ENCODE data around the gene TANC1. TPM values are rescaled to one million over a fixed set of nuclear protein-coding genes. Genes with fewer than 3 reads are reported as not detected.

The TANC1 gene
- total RNA-seq, 1 donor from 2014 or later: 43.7 TPM

DNA sequence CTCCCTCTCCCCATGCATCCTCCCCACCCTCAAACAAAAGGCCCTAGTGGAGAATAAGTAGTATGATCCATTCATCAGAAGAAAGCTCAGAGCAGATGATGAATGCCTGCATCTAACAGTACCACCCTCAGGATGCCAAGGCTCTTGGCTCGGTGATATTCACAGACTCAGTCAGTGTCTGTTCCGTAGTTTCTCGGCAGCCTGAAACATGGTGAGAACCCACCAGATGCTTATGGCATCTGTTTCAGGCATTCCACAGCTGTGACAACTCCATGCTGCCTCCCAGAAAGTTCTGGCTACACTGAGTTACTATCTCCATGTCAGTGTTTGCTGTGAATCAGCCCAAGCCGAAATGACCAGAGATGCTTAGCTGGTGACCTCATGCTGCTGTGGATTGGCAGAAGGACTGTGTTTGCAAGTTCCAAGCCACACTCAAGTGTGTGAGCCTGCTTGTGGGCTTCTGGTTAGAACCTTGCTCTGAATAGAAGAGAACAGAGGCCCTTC lies 234.2 kb downstream of the TANC1 start:
- peak; percentile 77 for DNase-seq

DNA sequence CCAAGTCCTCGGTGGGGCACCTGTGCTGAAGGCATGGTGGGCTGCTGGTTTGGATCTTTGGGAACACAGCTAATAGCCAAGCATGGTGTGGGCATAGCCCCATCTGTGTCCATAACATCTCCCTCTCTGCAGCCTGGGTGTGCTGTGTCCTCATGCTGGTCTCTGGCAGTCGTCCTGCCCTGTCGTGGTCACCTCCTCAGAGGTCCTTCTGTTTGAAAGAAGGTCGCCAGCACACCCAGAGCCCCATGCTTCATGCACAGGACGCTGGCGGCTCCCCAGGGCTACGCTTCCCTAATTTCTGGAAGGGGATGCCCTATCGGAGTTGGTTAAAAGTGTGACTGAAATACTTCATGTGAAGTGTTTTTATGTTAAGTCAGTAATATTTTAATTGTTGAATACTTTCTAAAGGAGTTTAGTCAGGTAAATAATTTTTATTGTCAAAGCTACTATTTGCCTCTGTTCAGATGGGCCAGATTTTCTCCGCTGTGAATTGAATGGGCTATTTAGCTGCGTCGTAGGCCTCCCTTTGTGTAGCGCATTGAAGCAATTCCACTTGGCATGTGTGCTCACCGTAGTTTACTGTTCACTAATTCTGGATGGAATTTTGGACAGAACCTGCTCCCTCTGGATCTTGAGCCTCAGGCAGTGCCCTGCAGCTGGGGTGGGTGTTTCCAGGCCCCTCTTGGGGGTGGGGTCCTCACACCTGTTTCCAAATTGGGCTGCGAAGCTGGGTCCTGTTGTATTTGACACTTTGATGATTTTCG lies 236.1 kb downstream of the TANC1 start:
- no peak for DNase-seq

DNA sequence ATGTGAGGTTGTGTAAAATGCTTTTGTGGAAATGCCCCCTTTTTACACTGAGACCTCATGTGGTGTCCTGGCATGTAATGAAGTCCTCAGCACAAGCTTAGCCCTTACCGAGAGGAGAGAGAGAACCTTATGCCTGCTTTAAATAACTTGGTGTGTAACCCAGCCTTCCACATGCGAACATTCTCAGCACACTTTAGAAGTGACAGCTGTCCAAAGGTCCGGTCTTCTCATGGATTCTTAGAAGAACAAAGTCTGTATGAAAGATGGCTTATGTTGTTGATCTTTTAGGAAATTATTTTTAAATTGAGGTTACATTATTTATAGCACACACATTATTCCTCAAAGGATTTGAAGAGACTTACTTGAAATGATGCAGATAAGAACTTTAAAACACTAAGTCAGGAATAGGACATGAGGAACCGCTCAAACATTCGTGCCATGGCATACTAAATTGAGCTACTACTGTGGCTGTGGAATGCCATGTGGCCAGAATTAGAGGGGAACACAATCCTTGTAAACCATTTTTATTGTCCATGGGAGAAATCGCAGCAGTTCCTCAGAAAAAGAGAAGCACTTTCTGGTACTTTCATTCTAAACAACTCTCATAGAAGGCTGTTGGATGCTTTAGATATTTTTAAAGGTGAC lies 238.4 kb downstream of the TANC1 start:
- peak; percentile 27 for DNase-seq

DNA sequence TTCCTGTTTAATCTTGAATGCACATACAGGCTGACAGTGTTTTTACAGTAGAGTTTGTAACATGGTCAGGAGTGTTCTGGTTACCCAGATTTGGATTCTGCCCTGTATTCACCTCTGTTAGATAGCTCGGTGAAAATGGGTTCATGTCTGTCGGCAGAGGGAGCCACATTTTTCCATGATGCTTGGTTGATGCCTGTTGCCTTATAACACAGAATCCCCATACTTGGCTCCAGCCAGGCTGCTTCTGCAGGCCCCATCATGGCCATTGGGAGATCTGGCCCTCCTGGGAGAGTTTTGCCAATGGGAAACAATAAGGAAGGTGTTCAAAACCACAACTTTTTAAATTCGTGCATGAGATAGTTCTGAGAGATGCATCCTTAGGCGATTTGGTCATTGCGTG lies 240.0 kb downstream of the TANC1 start:
- DNase-seq: no peak

DNA sequence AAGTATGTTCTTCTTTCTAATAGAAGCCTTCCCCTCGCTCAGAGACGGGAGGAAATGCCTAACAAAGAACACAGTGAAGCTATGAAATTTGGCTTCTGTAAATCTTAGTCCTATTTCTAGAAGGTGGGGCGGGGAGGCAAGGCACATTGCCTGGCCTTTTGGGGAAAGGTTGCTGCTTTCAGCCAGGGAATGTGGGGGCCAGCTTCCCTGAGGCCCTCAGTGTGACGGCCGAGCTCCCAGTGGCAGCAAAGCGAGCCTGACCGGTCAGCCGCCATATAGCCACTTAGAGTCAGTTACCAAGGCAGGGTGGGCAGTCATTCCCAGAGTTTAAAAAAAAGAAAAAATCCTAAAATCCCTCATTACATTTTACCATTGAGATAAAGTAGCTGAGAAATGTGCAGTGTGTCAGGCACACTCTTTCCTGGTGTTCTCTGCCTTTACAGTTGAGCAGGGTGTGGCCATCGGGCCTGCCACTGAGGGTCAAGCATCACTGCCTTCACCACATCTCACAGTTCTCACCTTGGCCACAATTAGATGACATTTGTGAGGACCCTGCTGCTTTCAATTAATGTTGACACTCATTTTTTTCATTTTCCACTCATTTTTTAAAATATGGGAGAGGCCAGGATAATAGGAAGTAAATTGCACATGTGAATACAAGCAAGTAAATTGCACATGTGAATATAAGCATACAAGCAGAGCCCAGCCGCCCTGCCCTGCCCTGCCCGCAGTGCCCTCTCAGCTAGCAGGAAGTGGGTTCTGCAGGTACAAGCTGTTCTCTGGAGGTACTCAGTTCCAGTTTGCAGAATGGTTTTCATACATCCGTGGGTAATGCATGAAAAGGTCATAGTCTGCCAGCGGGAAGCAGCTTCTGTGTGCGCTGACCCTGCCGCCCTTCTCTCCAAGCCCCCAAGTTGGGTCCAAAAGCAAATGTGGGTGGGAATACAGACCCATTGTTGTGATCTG lies 241.2 kb downstream of the TANC1 start:
- DNase-seq: no peak

DNA sequence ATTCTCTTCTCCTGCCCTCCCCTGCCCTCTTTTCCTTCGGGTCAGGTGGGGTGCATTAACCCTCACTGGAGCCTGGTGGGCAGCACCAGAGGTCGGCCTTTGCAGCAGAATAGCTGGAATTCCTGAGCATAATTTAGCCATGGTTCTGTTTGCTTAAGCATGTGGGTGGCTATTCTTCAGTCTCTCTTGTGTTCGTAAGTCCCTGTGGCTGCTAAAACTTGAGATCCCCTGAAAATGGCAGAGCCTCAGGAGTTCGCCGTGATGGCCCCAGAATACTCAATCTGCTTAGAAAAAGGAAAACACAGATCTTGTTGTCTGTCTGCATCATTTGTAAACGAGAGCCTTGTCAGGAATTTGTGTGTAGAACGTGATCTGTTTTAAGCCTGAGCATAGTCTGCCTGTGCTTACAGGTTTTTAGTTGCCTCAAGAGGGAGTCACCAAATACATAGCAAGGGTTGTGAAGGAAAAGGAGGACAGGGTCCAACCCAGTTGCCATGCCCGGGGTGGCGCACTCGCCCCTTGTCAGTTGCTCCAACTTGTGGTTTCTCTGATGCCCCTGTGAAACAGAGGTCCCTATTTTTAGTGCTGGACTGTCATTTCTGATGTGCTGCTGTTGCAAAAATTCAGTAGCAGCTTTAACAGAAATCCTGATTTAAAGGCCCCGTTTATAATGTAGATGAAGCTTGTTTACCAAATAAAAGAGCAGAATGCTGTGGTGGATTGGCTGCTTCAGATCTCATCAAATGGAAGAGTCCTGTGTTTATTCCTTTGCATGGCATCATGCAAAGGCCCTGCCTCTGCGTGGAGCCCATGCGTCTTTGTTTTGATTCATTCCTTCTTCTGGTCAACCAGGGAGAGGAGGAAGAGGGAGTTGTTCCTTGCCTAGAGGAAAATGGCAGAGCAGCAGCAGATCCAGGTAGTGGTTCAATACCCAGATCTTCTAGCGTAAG lies 243.3 kb downstream of the TANC1 start:
- no peak for DNase-seq

DNA sequence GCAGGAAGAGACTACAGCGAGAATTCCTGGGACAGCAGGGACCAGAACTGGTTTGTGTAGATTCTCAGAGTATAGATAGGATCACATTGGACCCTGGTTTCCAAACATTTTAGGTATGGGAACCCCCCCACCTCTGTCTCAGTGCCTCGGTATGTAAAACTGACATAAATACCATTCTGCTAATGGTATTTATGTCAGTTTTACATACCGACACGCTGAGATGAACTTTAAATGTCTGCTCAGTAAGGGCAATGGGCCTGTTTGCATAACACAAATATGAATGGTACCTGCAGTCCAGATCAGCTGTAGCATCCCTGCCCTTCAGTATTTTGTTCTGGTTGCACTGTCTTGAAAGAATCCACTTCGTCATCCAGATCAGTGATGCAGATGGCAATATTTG lies 244.9 kb downstream of the TANC1 start:
- DNase-seq: no peak

DNA sequence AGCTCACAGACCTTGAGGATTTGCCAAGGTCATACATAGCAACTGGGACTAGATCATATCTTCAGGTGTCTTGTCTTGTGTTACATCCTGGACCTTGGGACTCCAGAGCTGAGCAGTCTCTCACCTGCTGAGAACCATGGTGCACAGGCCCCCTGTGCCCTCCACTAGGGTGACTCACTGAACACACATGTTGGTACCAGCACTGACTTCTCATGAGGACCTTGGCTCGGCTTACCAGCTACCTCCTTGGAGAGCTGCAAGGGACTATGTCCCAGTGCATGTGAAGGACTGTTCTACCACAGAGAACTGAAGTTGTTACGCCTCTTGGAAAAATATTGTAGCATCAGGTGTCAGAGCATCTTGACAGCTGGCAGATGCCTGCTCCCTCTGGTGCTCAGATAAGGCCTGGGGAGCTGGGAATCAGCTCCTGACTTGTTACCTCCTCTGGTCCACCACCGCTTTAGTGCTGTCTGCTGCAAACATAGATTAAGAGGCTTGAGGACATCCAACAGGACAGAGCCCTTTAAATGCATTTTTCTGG lies 246.0 kb downstream of the TANC1 start:
- no peak for DNase-seq

DNA sequence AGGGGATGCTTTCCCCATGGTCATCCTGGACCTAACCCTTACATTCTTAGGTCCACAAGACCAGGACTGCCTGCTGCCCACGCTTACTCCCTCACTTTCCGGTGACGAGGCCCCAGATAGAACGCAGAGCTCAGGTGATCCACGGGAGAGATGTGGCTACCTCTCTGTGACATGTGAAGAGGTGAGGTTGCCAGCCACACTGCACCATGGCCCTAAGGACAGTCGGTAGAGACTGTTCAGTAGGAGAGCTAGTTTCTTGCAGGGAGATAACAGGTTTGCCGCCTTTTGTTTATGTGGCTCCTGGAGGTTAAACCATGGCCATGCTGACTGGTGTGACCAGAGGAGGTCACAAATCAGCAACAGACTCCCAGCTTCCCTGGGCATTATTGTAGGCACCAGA lies 246.7 kb downstream of the TANC1 start:
- DNase-seq: no peak

DNA sequence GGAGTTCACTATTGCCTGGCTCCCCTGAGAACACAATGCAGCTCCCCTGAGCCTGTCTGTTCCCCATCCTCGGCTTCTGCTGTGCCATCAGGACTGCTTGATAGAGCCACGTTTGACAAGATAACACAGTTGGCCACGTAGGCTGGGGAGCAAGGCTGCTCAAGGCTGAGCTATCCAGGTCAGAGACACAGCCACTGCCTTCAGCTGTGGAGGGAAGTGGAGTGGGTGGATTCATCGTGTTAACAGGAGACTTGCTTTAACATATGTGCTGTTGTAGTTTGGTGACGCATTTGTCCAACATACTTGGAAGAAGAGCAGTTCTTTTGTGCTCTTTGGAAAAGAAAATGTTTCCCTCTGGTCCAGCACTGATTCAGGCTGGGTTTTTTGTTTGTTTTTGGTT lies 249.2 kb downstream of the TANC1 start:
- no peak for DNase-seq

DNA sequence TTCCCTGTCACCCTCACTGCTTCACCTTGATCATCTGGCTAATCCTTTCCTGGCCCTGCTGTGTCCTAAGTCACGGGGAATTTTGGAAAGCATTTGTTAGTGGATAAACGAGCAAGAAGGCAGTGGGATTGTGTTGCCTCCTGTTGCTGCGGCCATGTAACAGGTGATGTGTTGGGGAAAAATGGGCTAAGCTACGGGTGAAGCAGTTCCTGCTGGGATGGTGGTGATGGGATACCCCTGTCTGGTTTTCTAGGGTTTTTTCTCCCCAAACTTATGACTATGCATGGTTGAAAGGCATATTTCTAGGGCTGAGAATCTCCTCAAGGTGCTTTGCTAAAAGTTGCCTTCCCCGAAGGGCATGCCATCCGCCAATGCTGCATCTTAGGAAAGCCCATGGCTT lies 249.9 kb downstream of the TANC1 start:
- DNase-seq: no peak

DNA sequence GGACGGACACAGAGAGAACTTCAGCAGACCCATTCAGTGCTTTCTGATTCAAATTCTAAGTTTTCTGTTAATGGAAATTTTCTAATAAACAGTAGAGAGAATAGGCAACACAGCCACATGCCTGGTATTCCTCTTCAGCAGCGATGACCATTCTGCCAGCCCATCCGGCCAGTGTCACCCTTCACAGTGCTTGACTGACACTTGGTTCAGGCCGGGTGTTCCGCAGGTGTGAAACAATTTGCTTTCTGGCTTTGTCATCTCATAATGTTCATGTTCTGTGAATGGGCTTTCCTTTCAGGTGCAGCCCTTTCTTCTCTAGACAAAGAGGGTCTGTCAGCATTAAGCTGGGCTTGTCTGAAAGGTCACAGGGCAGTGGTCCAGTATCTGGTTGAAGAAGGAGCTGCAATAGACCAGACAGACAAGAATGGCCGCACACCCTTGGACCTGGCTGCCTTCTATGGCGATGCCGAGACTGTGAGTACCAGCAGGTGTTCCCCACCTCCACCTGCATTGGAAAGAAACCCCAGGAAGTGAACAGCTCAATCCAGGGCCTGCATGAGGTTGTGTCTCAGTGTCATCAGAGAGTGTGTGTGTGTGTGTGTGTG lies 251.1 kb downstream of the TANC1 start:
- no peak for DNase-seq

DNA sequence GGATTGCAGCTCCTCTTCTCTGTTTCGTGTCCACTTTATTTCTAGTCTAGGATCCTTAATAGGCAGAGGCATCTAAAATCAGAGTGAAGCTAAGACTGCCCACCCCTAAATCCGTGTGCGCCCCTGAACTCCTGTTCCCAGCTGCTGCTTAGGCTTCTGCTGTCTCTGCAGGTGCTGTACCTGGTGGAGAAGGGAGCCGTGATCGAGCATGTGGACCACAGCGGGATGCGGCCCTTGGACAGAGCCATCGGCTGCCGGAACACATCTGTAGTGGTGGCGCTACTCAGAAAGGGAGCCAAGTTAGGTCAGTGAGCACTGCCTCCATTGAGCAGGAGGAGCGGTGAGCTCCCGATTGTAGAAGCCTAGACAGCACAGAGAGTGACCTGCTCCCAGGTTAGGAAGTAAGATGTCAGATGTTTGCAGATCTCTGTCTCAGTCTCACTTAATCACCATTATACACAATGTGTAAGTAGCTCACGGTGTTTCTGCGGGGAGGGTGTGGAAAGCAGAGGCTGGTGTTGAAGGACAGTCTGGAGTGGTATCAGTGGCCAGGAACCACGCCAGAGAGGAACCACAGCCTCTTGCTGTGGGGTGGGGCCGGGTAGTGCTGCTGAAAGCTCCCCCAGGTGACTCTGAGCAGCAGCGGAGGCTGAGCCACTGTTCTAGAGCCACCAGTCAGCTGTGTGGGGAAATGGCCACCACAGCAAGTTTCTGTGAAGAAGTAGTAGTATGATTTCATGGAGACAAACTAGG lies 255.8 kb downstream of the TANC1 start:
- no peak for DNase-seq

DNA sequence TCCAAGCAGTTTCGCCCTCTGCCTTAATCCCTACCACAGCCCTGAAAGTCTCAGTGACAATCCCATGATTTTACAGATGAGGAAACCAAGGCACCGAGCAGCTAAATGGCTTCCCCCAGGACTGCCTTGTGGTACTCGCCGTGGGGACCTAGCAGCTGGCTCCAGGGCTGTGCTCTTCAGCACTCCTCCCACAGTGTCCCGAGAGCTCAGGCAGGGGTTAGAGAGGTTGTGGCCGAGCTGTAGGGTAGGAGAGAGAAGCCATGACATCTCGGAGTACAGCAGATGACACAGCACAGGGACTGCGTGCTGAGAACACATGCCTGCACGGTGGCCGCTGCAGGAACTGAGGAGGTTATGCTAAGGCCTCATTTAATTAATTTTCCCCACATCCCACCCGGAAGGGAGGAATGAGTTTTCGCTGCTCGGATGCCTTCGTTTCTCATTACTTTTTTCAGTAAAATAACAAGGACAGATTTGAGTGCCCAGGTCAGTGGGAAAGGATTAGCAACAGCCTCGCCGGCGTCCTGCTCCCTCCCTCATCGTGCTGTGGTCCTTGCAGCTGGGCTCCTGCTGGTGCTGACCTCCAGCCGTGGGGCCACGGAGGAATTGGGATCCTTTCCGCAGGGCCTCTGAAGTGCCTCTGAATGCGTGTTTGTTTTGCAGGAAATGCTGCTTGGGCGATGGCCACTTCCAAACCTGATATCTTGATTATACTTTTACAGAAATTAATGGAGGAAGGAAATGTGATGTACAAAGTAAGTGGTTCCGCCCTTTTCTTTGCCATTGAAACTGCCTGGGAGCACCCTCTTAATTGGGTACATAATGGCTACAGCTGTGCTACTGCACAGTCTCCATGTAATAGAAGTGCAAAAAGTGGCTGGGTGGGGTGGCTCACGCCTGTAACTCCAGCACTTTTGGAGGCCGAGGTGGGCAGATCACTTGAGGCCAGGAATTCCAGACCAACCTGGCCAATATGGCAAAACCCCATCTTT lies 256.9 kb downstream of the TANC1 start:
- no peak for DNase-seq

DNA sequence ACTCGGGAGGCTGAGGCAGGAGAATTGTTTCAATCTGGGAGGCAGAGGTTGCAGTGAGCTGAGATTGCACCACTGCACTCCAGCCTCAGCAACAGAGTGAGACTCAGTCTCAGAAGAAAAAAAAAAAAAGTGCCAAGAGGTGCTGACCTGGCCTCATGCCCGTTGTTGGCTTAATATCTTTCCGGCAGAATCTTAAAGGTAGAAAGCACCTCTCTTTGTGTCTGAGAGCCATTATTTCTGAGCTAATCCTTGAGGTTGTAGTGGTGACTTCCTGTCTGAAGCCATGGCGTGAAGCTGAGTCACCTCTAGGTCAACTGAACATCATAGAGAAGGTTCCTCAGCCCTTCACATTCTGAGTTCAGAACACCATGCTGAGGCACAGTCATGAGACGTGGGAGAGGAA lies 257.6 kb downstream of the TANC1 start:
- DNase-seq: no peak

DNA sequence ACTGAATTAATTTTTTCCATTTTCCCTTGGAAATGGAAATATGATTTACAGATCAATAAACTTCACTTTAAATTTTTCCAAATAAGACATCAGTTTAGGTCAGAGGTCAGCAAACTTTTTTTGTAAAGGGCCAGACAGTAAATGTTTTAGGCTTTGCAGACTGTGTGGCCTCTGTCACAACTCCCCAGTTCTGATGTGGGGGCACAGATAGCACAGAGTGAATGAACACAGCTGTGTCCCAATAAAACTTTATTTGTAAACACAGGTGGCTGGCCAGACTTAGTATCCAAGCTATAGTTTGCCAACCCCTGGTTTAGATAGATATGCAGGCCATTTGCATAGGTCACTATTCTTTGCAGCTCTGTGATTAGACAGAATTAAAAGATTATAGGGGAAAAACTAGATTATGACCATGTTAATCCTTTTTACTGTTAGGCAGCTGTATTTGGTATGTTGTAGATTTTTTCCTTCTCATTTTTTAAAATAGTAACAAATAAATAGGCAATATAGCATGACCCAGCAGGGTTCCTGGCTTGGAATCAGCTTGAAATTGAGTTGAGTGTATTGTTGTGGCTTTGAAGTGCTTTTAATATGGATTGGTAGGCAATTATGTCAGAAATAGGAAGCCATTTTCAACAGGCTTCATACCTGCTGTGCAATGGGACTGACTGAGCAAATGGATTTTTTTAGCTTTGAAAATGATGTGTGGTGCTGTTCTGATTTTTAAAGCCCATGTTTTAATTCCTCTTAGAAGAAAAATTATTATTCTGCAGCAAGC lies 258.4 kb downstream of the TANC1 start:
- no peak for DNase-seq

DNA sequence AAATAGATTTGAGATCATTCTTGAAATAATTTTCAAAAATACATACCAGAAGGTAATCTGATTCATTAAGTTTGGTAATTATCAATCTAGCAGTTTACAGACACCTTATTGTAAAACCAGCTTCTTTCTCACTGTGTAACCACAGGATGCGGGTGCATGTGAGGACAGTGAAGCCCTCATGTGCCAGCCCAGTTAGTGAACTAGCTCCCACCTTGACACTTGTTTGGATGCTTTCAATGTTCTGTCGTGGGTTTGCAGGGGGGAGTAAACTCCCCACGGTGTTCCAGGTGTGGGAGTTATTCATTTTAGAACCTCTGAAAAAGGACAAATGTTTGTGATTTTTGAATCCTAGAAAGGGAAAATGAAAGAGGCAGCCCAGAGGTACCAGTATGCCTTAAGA lies 259.0 kb downstream of the TANC1 start:
- DNase-seq: no peak

DNA sequence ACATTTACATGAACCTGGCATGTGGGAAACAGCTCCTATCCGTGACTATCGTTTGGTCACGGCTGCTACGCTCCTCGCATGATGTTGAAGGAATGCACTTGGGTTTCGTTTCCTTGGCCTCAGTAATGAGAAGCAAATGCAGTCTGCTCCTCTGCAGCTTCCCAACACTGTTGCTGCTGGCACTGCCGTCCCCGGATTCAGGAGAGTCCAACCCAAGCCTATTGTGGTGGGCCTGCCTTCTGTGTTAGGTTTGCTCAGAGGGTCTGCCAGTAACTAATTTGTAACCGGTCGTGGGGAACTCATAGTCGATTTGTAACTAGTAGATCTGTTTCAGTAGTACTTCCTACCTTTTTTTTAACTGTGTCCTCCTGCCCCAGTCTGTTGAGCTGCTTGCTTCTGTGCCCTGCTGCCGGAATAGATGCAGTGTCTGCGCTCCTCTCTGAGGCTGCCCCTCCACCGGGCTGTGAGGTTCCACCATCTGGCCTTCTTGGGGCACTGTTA lies 259.7 kb downstream of the TANC1 start:
- peak; percentile 65 for DNase-seq
